ENCODE results near the gene PDGFRB. TPM values are rescaled to one million over a fixed set of nuclear protein-coding genes. Genes with fewer than 3 reads are reported as not detected.

Gene PDGFRB
- total RNA-seq, 1 donor = 531 TPM

GRCh38 chr5:150160448-150161081 lies 4.9 kb upstream of the PDGFRB start:
- no peak overlapping the region for H3K4me3 ChIP-seq (ENCODE audit: insufficient read depth, low read length)
- H2AFZ ChIP-seq (ENCODE audit: low read length) = peak overlapping the region; percentile 8
- peaks cover 57% of the 10 kb centered on the region for H3K4me1 ChIP-seq (ENCODE audit: insufficient read depth, low read length)
- TF ChIP-seq, protein P1, sequence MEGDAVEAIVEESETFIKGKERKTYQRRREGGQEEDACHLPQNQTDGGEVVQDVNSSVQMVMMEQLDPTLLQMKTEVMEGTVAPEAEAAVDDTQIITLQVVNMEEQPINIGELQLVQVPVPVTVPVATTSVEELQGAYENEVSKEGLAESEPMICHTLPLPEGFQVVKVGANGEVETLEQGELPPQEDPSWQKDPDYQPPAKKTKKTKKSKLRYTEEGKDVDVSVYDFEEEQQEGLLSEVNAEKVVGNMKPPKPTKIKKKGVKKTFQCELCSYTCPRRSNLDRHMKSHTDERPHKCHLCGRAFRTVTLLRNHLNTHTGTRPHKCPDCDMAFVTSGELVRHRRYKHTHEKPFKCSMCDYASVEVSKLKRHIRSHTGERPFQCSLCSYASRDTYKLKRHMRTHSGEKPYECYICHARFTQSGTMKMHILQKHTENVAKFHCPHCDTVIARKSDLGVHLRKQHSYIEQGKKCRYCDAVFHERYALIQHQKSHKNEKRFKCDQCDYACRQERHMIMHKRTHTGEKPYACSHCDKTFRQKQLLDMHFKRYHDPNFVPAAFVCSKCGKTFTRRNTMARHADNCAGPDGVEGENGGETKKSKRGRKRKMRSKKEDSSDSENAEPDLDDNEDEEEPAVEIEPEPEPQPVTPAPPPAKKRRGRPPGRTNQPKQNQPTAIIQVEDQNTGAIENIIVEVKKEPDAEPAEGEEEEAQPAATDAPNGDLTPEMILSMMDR (IDR thresholded peaks at IDR 0.05; ENCODE audit: extremely low read depth, low read depth, low read length) = no peak
- no peak overlapping the region for H3K4me2 ChIP-seq (ENCODE audit: insufficient read depth, low read length)
- H4K20me1 ChIP-seq (ENCODE audit: insufficient read depth, low read length) = no peaks in the 10 kb centered on the region
- H3K9me3 ChIP-seq (ENCODE audit: low read depth, low read length) = no peaks in the 10 kb centered on the region
- peak overlapping the region; percentile 83 for H3K27ac ChIP-seq (ENCODE audit: low read depth, low read length)
- no peak for DNase-seq (ENCODE audit: insufficient read length, low spot score, missing footprints)
- H3K79me2 ChIP-seq (ENCODE audit: insufficient read depth, low read length) = no peaks in the 10 kb centered on the region
- no peaks in the 10 kb centered on the region for H3K27me3 ChIP-seq (ENCODE audit: insufficient read depth, low read length)
- H3K36me3 ChIP-seq (ENCODE audit: insufficient read depth, low read length) = no peaks in the 10 kb centered on the region

DNA sequence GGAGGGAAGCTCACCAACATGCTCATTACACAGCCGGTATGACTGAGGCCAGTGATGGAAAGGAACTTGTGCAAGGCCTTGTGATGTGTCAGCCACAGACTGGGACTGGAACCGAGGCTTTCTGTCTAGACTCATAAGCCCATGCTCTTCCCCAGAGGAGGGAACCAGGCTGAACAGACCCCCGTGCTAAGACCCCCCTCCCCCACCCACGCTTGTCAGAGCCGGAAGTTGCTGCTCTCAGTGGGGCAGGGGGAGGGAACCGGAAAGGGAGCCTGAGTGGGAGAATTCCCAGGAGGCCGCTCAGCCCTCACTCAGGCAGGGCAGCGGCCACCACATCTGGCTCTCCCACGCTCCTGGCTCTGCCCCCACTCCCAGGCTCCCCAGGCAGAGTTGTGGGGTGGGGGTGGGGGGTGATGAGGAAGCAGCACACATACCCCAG lies 4.1 kb upstream of the PDGFRB start:
- Histone ChIP-seq H3K4me3 (ENCODE audit: insufficient read depth, low read length) (no peak overlapping the region), H3K4me1 (ENCODE audit: insufficient read depth, low read length) (peaks cover 57% of the 10 kb centered on the region), H3K79me2 (ENCODE audit: insufficient read depth, low read length) (peaks cover 7% of the 10 kb centered on the region), H3K27ac (ENCODE audit: low read depth, low read length) (peak overlapping the region; percentile 83), H4K20me1 (ENCODE audit: insufficient read depth, low read length) (no peaks in the 10 kb centered on the region), H3K9me3 (ENCODE audit: low read depth, low read length) (no peaks in the 10 kb centered on the region), H3K27me3 (ENCODE audit: insufficient read depth, low read length) (no peaks in the 10 kb centered on the region), H2AFZ (ENCODE audit: low read length) (peak overlapping the region; percentile 8), H3K36me3 (ENCODE audit: insufficient read depth, low read length) (no peaks in the 10 kb centered on the region), H3K4me2 (ENCODE audit: insufficient read depth, low read length) (no peak overlapping the region)
- DNase-seq (ENCODE audit: insufficient read length, low spot score, missing footprints) = peak; percentile 95
- TF ChIP-seq, protein P1 (IDR thresholded peaks at IDR 0.05; ENCODE audit: extremely low read depth, low read depth, low read length) = no peak

DNA sequence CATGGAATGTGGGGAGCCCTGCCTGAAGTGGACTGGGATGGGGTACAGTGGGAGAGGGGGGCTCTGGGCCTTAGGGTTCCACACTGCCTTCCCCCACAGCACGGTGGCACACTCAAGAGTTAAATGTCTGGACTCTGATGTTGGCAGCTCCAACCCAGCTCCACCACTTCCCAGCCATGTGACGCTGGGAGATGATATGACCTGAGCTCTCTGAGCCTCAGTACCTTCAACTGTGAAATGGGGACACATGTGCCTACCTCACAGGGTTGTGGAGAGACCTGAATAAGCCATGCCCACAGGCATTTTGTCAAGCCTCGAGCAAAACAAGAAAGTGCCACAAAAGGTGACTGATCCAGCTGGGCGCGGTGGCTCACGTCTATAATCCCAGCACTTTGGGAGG lies 3.4 kb upstream of the PDGFRB start:
- H3K4me1 ChIP-seq (ENCODE audit: insufficient read depth, low read length) = peaks cover 58% of the 10 kb centered on the region
- H3K4me2 ChIP-seq (ENCODE audit: insufficient read depth, low read length) = no peak overlapping the region
- no peaks in the 10 kb centered on the region for H3K9me3 ChIP-seq (ENCODE audit: low read depth, low read length)
- TF ChIP-seq, protein P1 (IDR thresholded peaks at IDR 0.05; ENCODE audit: extremely low read depth, low read depth, low read length) = no peak
- H2AFZ ChIP-seq (ENCODE audit: low read length) = peak overlapping the region; percentile 77
- H3K36me3 ChIP-seq (ENCODE audit: insufficient read depth, low read length) = peaks cover 2% of the 10 kb centered on the region
- H3K4me3 ChIP-seq (ENCODE audit: insufficient read depth, low read length) = no peak overlapping the region
- no peak for DNase-seq (ENCODE audit: insufficient read length, low spot score, missing footprints)
- H3K79me2 ChIP-seq (ENCODE audit: insufficient read depth, low read length) = peaks cover 14% of the 10 kb centered on the region
- peak overlapping the region; percentile 83 for H3K27ac ChIP-seq (ENCODE audit: low read depth, low read length)
- peaks cover 2% of the 10 kb centered on the region for H4K20me1 ChIP-seq (ENCODE audit: insufficient read depth, low read length)
- H3K27me3 ChIP-seq (ENCODE audit: insufficient read depth, low read length) = no peaks in the 10 kb centered on the region

DNA sequence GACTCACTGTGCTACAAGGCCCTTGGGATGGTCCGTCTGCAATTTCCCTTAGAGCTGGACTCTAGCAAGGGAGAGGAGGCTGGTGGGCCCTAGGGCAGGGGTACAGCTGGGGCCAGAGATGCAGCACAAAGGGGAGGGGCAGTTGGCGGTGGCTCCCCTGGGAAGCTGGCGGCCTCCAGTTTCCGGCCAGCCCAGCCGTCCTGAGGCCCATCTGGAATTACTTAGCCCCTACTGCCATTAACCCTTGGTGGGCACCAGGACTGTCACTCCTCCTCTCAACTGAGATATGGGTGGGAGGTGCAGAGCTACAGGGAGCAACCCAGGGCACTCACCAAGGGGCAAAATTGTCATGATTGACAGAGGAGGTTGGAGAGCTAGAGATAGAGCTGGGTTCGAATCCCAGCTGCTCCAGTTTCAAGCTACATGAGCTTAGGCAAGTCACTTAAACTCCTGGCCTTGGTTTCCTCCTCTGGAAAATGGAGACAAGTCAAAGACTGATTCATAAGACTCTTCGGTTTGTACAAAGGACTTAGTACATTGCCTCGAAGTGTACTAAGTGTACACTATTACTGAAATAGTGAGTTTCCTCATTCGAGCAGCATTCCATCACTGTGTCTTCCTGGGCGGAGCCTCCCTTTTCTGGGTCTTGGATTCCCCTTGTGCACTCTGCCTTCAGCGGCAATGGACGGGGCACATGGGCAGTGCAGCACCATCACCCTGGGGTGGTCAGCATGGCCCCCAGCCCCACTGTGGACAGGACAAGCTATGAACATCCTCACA lies 2.7 kb upstream of the PDGFRB start:
- Histone ChIP-seq H3K79me2 (ENCODE audit: insufficient read depth, low read length) (peaks cover 21% of the 10 kb centered on the region), H3K4me2 (ENCODE audit: insufficient read depth, low read length) (peak overlapping the region; percentile 22), H3K27me3 (ENCODE audit: insufficient read depth, low read length) (no peaks in the 10 kb centered on the region), H3K4me3 (ENCODE audit: insufficient read depth, low read length) (peak overlapping the region; percentile 17), H3K36me3 (ENCODE audit: insufficient read depth, low read length) (peaks cover 7% of the 10 kb centered on the region), H4K20me1 (ENCODE audit: insufficient read depth, low read length) (peaks cover 8% of the 10 kb centered on the region), H3K27ac (ENCODE audit: low read depth, low read length) (peak overlapping the region; percentile 83), H2AFZ (ENCODE audit: low read length) (peak overlapping the region; percentile 77), H3K9me3 (ENCODE audit: low read depth, low read length) (no peaks in the 10 kb centered on the region), H3K4me1 (ENCODE audit: insufficient read depth, low read length) (peaks cover 58% of the 10 kb centered on the region)
- TF ChIP-seq, protein P1 (IDR thresholded peaks at IDR 0.05; ENCODE audit: extremely low read depth, low read depth, low read length) = no peak
- DNase-seq (ENCODE audit: insufficient read length, low spot score, missing footprints) = peak; percentile 90
